Measurements from ENCODE around the gene MAPK7. TPM values are rescaled to one million over a fixed set of nuclear protein-coding genes. Genes with fewer than 3 reads are reported as not detected.

Gene MAPK7
- polyA plus RNA-seq, 1 of the 3 experiments (the other 2 are of a cell fraction), result 19.1 TPM

DNA sequence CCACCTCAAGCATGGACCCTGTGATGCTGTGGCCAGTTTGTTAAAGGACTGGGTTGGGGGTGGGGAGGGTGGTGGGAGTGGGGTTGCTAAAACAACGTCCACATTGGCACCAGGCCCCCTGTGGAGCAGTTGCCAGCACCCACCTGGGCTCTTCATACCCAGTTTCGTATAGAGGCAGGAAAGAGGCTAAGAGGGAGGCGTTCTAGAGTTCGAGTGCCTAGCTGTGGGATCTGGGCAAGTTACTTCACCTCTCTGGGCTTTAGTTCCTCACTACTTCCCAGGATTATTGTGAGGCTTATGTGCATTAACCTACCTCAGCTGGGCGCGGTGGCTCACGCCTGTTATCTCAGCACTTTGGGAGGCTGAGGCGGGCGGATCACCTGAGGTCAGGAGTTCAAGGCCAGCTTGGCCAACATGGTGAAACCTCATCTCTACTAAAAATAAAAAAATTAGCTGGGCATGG, 7.3 kb downstream of the MAPK7 start:
- Histone ChIP-seq H3K27me3 (ENCODE audit: insufficient read depth) (no peaks in the 10 kb centered on the region), H3K36me3 (replicated peaks in 1 of 2; ENCODE audit: control insufficient read depth in 1 of 2, insufficient read depth in 2 of 2, low read length in 1 of 2) (peaks cover 20 to 36% of the 10 kb centered on the region in 2 experiments), H3K79me2 (ENCODE audit: insufficient read depth) (peaks cover 50% of the 10 kb centered on the region), H3K27ac (ENCODE audit: low read depth in 2 of 2, low read length in 1 of 2) (peak overlapping the region; percentile 98 to 99), H3K9me3 (no peaks in the 10 kb centered on the region), H3K4me2 (peak overlapping the region; percentile 92), H4K20me1 (ENCODE audit: insufficient read depth) (0 out of 2 replicates have a peak, but pooled peaks cover 7% of the 10 kb centered on the region), H3F3A (replicated peaks; ENCODE audit: insufficient read depth) (peaks cover 55% of the 10 kb centered on the region), H3K4me1 (ENCODE audit: control insufficient read depth in 1 of 2, insufficient read depth in 2 of 2, low read depth in 1 of 2, low read length in 1 of 2) (peaks cover 58 to 77% of the 10 kb centered on the region in 2 experiments), H2AFZ (ENCODE audit: low read depth) (no peak overlapping the region), H3K9ac (0 out of 2 replicates have a peak overlapping the region, but pooled peaks have one; percentile 77), H3K4me3 (ENCODE audit: low read depth in 2 of 2, low read length in 1 of 2) (peak overlapping the region; percentile 55 to 69; a peak in 2 of 4 replicates), H3K9me2 (no peaks in the 10 kb centered on the region)
- 96% methylated on average over 9 of the region's 9 CpGs for WGBS (ENCODE audit: low lambda C conversion rate)
- POLR2A ChIA-PET, result interaction anchor here (1.3 to 2.8 kb wide), 4 partner anchors 8 to 21 kb away, joined by 4 to 29 read pairs (median 8); partner anchors contain the start of gene MAPK7
- TF ChIP-seq RFX5 (IDR thresholded peaks at IDR 0.05; ENCODE audit: low read length), result no peak
- TF ChIP-seq, protein P1, sequence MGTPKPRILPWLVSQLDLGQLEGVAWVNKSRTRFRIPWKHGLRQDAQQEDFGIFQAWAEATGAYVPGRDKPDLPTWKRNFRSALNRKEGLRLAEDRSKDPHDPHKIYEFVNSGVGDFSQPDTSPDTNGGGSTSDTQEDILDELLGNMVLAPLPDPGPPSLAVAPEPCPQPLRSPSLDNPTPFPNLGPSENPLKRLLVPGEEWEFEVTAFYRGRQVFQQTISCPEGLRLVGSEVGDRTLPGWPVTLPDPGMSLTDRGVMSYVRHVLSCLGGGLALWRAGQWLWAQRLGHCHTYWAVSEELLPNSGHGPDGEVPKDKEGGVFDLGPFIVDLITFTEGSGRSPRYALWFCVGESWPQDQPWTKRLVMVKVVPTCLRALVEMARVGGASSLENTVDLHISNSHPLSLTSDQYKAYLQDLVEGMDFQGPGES (IDR thresholded peaks at IDR 0.05; ENCODE audit: low read depth, low read length), result no peak
- no peak for TF ChIP-seq YY1 (IDR thresholded peaks at IDR 0.05; ENCODE audit: low read depth)
- TF ChIP-seq, protein P2, sequence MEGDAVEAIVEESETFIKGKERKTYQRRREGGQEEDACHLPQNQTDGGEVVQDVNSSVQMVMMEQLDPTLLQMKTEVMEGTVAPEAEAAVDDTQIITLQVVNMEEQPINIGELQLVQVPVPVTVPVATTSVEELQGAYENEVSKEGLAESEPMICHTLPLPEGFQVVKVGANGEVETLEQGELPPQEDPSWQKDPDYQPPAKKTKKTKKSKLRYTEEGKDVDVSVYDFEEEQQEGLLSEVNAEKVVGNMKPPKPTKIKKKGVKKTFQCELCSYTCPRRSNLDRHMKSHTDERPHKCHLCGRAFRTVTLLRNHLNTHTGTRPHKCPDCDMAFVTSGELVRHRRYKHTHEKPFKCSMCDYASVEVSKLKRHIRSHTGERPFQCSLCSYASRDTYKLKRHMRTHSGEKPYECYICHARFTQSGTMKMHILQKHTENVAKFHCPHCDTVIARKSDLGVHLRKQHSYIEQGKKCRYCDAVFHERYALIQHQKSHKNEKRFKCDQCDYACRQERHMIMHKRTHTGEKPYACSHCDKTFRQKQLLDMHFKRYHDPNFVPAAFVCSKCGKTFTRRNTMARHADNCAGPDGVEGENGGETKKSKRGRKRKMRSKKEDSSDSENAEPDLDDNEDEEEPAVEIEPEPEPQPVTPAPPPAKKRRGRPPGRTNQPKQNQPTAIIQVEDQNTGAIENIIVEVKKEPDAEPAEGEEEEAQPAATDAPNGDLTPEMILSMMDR (IDR thresholded peaks at IDR 0.05), result no peak
- no peak for TF ChIP-seq EP300 (IDR thresholded peaks at IDR 0.05; ENCODE audit: borderline replicate concordance in 1 of 2, low read depth in 1 of 2, low read length in 1 of 2)
- TF ChIP-seq MXI1 (IDR thresholded peaks at IDR 0.05; ENCODE audit: low read depth, low read length), result no peak
- TF ChIP-seq GABPA (IDR thresholded peaks at IDR 0.05; ENCODE audit: low read depth), result no peak
- no peak for TF ChIP-seq NFIC (IDR thresholded peaks at IDR 0.05; ENCODE audit: borderline replicate concordance)
- TF ChIP-seq, protein P3, sequence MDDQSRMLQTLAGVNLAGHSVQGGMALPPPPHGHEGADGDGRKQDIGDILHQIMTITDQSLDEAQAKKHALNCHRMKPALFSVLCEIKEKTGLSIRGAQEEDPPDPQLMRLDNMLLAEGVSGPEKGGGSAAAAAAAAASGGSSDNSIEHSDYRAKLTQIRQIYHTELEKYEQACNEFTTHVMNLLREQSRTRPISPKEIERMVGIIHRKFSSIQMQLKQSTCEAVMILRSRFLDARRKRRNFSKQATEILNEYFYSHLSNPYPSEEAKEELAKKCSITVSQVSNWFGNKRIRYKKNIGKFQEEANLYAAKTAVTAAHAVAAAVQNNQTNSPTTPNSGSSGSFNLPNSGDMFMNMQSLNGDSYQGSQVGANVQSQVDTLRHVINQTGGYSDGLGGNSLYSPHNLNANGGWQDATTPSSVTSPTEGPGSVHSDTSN (IDR thresholded peaks at IDR 0.05), result no peak
- TF ChIP-seq, protein P4, sequence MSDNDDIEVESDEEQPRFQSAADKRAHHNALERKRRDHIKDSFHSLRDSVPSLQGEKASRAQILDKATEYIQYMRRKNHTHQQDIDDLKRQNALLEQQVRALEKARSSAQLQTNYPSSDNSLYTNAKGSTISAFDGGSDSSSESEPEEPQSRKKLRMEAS (IDR thresholded peaks at IDR 0.05; ENCODE audit: low read depth), result no peak
- TF ChIP-seq FOXM1 (IDR thresholded peaks at IDR 0.05; ENCODE audit: low read depth), result no peak
- DNase-seq, result no peak
- CTCF ChIA-PET, result interaction anchor here (1.0 to 7.2 kb wide), 3 partner anchors 23 to 62 kb away, joined by 8 to 56 read pairs (median 30); partner anchors contain the start of gene B9D1

Data from SK-N-SH (cell line).